Bronchial epithelial cell (primary cell): ENCODE results near the gene KRT74. TPM values are rescaled to one million over a fixed set of nuclear protein-coding genes. Genes with fewer than 3 reads are reported as not detected.
A peak's percentile ranks its signal among the peaks of the same experiment; 100 is the strongest.

Experiments used
- DNase-seq: peaks from one replicate; pipeline ENCODE4 v3.0.0-alpha.2; 2010; ENCODE audit warnings: low read depth
- FAIRE-seq: peaks from 2 replicates; lab custom pipeline; 2011; peaks lifted over from hg19 to GRCh38; lab: Jason Lieb, UNC
- H3K27me3 ChIP-seq: 2 replicates; pipeline ENCODE4 v1.5.1; 2011; ENCODE audit warnings: low read length; ENCODE audit not compliant: control insufficient read depth, insufficient read depth
- H3K36me3 ChIP-seq: 2 replicates; pipeline ENCODE4 v1.5.1; 2011; ENCODE audit warnings: low read length; ENCODE audit not compliant: control insufficient read depth, insufficient read depth
- H3K4me3 ChIP-seq: 2 replicates; pipeline ENCODE4 v1.5.1; 2011; ENCODE audit warnings: mild to moderate bottlenecking, low read depth, low read length, control low read depth
- CTCF ChIP-seq: IDR thresholded peaks from 2 replicates; pipeline ENCODE4 v1.5.1; 2011; ENCODE audit warnings: mild to moderate bottlenecking, moderate library complexity, low read length, control low read depth, inconsistent platforms; ENCODE audit not compliant: insufficient read depth, severe bottlenecking
- total RNA-seq: library from RNA; depleted of rRNA; stranded (reverse); fragments of >200 nt; gene quantifications from 2 replicates; pipeline ENCODE4 v1.2.1, GENCODE V29; 2014

The KRT74 gene
- total RNA-seq, 1 donor from 2014 or later, result not detected

- no peak for FAIRE-seq
- H3K4me3 ChIP-seq, result no peak overlapping the region
- no peaks in the 10 kb centered on the region for H3K27me3 ChIP-seq
- DNase-seq, result no peak
- TF ChIP-seq CTCF, result no peak
- no peaks in the 10 kb centered on the region for H3K36me3 ChIP-seq
Measured at GRCh38 chr12:52535574-52535973, 38.1 kb downstream of the KRT74 start.

- no peaks in the 10 kb centered on the region for H3K27me3 ChIP-seq
- no peak overlapping the region for H3K4me3 ChIP-seq
- no peak for FAIRE-seq
- DNase-seq, result peak; percentile 17
- H3K36me3 ChIP-seq, result no peaks in the 10 kb centered on the region
- peak; percentile 31 for TF ChIP-seq CTCF
Measured at GRCh38 chr12:52534482-52534881, 39.2 kb downstream of the KRT74 start.

- H3K4me3 ChIP-seq, result no peak overlapping the region
- no peaks in the 10 kb centered on the region for H3K36me3 ChIP-seq
- no peak for DNase-seq
- TF ChIP-seq CTCF, result no peak
- no peaks in the 10 kb centered on the region for H3K27me3 ChIP-seq
- no peak for FAIRE-seq
Measured at GRCh38 chr12:52533686-52534470, 39.8 kb downstream of the KRT74 start.

GRCh38 chr12:52532636-52533035, 41.0 kb downstream of the KRT74 start:
- Histone ChIP-seq H3K36me3 (no peaks in the 10 kb centered on the region), H3K27me3 (no peaks in the 10 kb centered on the region), H3K4me3 (no peak overlapping the region)
- FAIRE-seq, result peak; percentile 13
- no peak for TF ChIP-seq CTCF
- no peak for DNase-seq

GRCh38 chr12:52531566-52532300, 41.9 kb downstream of the KRT74 start:
- DNase-seq (no peak), FAIRE-seq (no peak)
- TF ChIP-seq CTCF, result no peak
- H3K4me3 ChIP-seq, result no peak overlapping the region
- H3K36me3 ChIP-seq, result no peaks in the 10 kb centered on the region
- H3K27me3 ChIP-seq, result no peaks in the 10 kb centered on the region
